ENCODE measurements around the gene FAM107B.

- TF ChIP-seq CTCF (IDR thresholded peaks at IDR 0.05) (no peak), POLR2A (IDR thresholded peaks at IDR 0.05) (no peak)
Measured at GRCh38 chr10:14653271-14654161, 121.2 kb downstream of the FAM107B start.

Data from right lobe of liver (tissue), 4 donors.